Activated CD4-positive, alpha-beta T cell treated with anti-CD3 and anti-CD28 coated beads for 36 hours (primary cell): Measurements from ENCODE around the gene PTCRA. TPM values are rescaled to one million over a fixed set of nuclear protein-coding genes. Genes with fewer than 3 reads are reported as not detected.

Experiments used
- ATAC-seq: fragments of 200-7000 bp; cut with Tn5 transposase; one replicate; pipeline ENCODE4 v1.10.0; 2021; ENCODE audit warnings: mild to moderate bottlenecking, moderate library complexity
- CTCF ChIA-PET: fragments of 350-600 bp; sonication (Branson Sonifier 250); formaldehyde crosslinking; loops from one replicate; lab custom pipeline; 2021; ENCODE audit warnings: antibody characterized with exemption; lab: Charles Lee
- POLR2A ChIA-PET: fragments of 350-600 bp; sonication (Branson Sonifier 250); formaldehyde crosslinking; loops from one replicate; lab custom pipeline; 2021; ENCODE audit warnings: antibody characterized with exemption, inconsistent platforms; lab: Charles Lee
- DNase-seq: peaks from one replicate; pipeline ENCODE4 v3.0.0-alpha.2; 2020
- H3K27ac Mint-ChIP-seq: one replicate; pipeline ENCODE4 v1.8.0; 2021; ENCODE audit warnings: mixed read lengths
- H3K27me3 Mint-ChIP-seq: one replicate; pipeline ENCODE4 v1.8.0; 2021; ENCODE audit warnings: mixed read lengths
- H3K36me3 Mint-ChIP-seq: one replicate; pipeline ENCODE4 v1.8.0; 2021; ENCODE audit warnings: low read depth, mixed read lengths
- H3K4me1 Mint-ChIP-seq: one replicate; pipeline ENCODE4 v1.8.0; 2021; ENCODE audit warnings: mixed read lengths
- H3K4me3 Mint-ChIP-seq: one replicate; pipeline ENCODE4 v1.8.0; 2021; ENCODE audit warnings: mild to moderate bottlenecking, moderate library complexity, mixed read lengths
- H3K9me3 Mint-ChIP-seq: one replicate; pipeline ENCODE4 v1.8.0; 2021; ENCODE audit warnings: low read depth, mixed read lengths
- intact Hi-C, 2 experiments: fragments of 100-400 bp; cut with DNase I in 1 of 2; cut with micrococcal nuclease in 1 of 2; formaldehyde crosslinking; loops; one replicate each; pipeline versions ENCODE4 v1.14.2 to v1.15.1; 2022 to 2024; cut with DNase I, micrococcal nuclease
- total RNA-seq, 2 experiments: library from RNA; stranded (reverse); gene quantifications; one replicate each; pipeline ENCODE4 v1.2.3, GENCODE V29; 2021

Gene PTCRA
- total RNA-seq, 2 experiments from 2014 or later = not detected

GRCh38 chr6:42970871-42971612 is 55.2 kb downstream of the PTCRA start:
- H3K27me3 Mint-ChIP-seq = no peaks in the 10 kb centered on the region
- ATAC-seq (peak; percentile 76), DNase-seq (peak; percentile 38)
- no peak overlapping the region for H3K4me3 Mint-ChIP-seq
- ChIA-PET CTCF (interaction anchor here (0.8 to 1.2 kb wide), 3 partner anchors 8 to 173 kb away, joined by 3 to 6 read pairs (median 4); partner anchors contain the start of genes PEX6 and PPP2R5D), POLR2A (no interaction called here)
- peaks cover 23% of the 10 kb centered on the region for H3K4me1 Mint-ChIP-seq
- intact Hi-C loops = loop anchor here in 1 of 2 experiments (10.0 kb wide), 1 partner anchor 196 kb away; no protein-coding TSS in a partner anchor
- H3K9me3 Mint-ChIP-seq = no peaks in the 10 kb centered on the region
- no peak overlapping the region for H3K27ac Mint-ChIP-seq
- peaks cover 12% of the 10 kb centered on the region for H3K36me3 Mint-ChIP-seq

- H3K27ac Mint-ChIP-seq = no peak overlapping the region
- peaks cover 28% of the 10 kb centered on the region for H3K4me1 Mint-ChIP-seq
- CTCF ChIA-PET = interaction anchor here (0.6 to 0.8 kb wide), 4 partner anchors 22 to 172 kb away, joined by 3 read pairs; partner anchors contain the start of gene CNPY3
Measured at GRCh38 chr6:42971746-42972327, 56.0 kb downstream of the PTCRA start.

GRCh38 chr6:42973926-42974325 is 58.1 kb downstream of the PTCRA start:
- Mint-ChIP-seq H3K9me3 (no peaks in the 10 kb centered on the region), H3K36me3 (peaks cover 23% of the 10 kb centered on the region), H3K4me1 (peaks cover 39% of the 10 kb centered on the region), H3K27ac (peak overlapping the region; percentile 21), H3K4me3 (no peak overlapping the region), H3K27me3 (no peaks in the 10 kb centered on the region)
- POLR2A ChIA-PET = interaction anchor here (0.7 to 1.8 kb wide), 2 partner anchors 11 to 44 kb away, joined by 3 to 7 read pairs; partner anchors contain the start of gene CNPY3
- DNase-seq = no peak
- intact Hi-C loops = loop anchor here in 1 of 2 experiments (10.0 kb wide), 1 partner anchor 199 kb away; no protein-coding TSS in a partner anchor
- no peak for ATAC-seq
- CTCF ChIA-PET = interaction anchor here (0.8 to 1.0 kb wide), 2 partner anchors 170 to 308 kb away, joined by 3 to 4 read pairs; no protein-coding TSS in a partner anchor

More at GRCh38 chr6:42971746-42972327, 56.0 kb downstream of the PTCRA start:
- Mint-ChIP-seq H3K36me3 (peaks cover 17% of the 10 kb centered on the region), H3K4me3 (no peak overlapping the region), H3K27me3 (no peaks in the 10 kb centered on the region), H3K9me3 (no peaks in the 10 kb centered on the region)
- ATAC-seq (no peak), DNase-seq (no peak)
- POLR2A ChIA-PET = interaction anchor here (0.5 kb wide), 1 partner anchor 189 kb away, joined by 4 read pairs; no protein-coding TSS in a partner anchor
- intact Hi-C loops = loop anchor here in 1 of 2 experiments (10.0 kb wide), 1 partner anchor 197 kb away; no protein-coding TSS in a partner anchor

GRCh38 chr6:42974919-42975505 is 59.2 kb downstream of the PTCRA start:
- H3K27me3 Mint-ChIP-seq = no peaks in the 10 kb centered on the region
- ATAC-seq (no peak), DNase-seq (no peak)
- ChIA-PET CTCF (interaction anchor here (1.0 kb wide), 1 partner anchor 9 kb away, joined by 4 read pairs; the partner anchor contains the start of gene PPP2R5D), POLR2A (interaction anchor here (0.7 to 1.8 kb wide), 2 partner anchors 45 kb away, joined by 3 to 7 read pairs; partner anchors contain the start of gene CNPY3)
- peaks cover 44% of the 10 kb centered on the region for H3K4me1 Mint-ChIP-seq
- intact Hi-C loops = loop anchor here (5.0 to 10.0 kb wide), 2 partner anchors 200 to 413 kb away; partner anchors contain the start of gene UBR2 (in 1 of the 2)
- peak overlapping the region; percentile 65 for H3K27ac Mint-ChIP-seq
- H3K9me3 Mint-ChIP-seq = no peaks in the 10 kb centered on the region
- peaks cover 23% of the 10 kb centered on the region for H3K36me3 Mint-ChIP-seq
- H3K4me3 Mint-ChIP-seq = no peak overlapping the region

Other genes with a start within 250 kb of the PTCRA start
- gene PRPH2, start 193.5 kb upstream of the PTCRA start, total RNA-seq = not detected
- gene TBCC, start 169.9 kb upstream of the PTCRA start, total RNA-seq = 10 to 100 TPM; 14.7 to 15.3 TPM
- gene BICRAL, start 134.0 kb upstream of the PTCRA start, total RNA-seq = 10 to 100 TPM; 11.5 to 14.3 TPM
- gene RPL7L1, start 36.4 kb upstream of the PTCRA start, total RNA-seq = 100 to 1,000 TPM; 124 to 152 TPM
- 10 to 100 TPM; 33.0 to 34.3 TPM for gene CNPY3, start 13.4 kb downstream of the PTCRA start, total RNA-seq
- gene GNMT, start 44.7 kb downstream of the PTCRA start, total RNA-seq = under 1 TPM in 1 of 2 experiments, not detected in 1; 0.50 TPM
- 10 to 100 TPM; 10.7 to 14.6 TPM for gene PEX6, start 63.1 kb downstream of the PTCRA start, total RNA-seq
- gene PPP2R5D, start 68.5 kb downstream of the PTCRA start, total RNA-seq = 10 to 100 TPM; 51.0 to 57.3 TPM
- 100 to 1,000 TPM in 1 of 2 experiments, 10 to 100 TPM in 1; 93.4 to 129 TPM for gene MEA1, start 97.9 kb downstream of the PTCRA start, total RNA-seq
- gene KLHDC3, start 98.2 kb downstream of the PTCRA start, total RNA-seq = 10 to 100 TPM; 58.3 to 65.2 TPM
- gene RRP36, start 105.6 kb downstream of the PTCRA start, total RNA-seq = 10 to 100 TPM; 45.8 to 48.1 TPM
- 10 to 100 TPM; 16.3 to 18.0 TPM for gene CUL7, start 137.8 kb downstream of the PTCRA start, total RNA-seq
- 100 to 1,000 TPM in 1 of 2 experiments, 10 to 100 TPM in 1; 93.9 to 110 TPM for gene MRPL2, start 143.4 kb downstream of the PTCRA start, total RNA-seq
- gene KLC4, start 143.6 kb downstream of the PTCRA start, total RNA-seq = 10 to 100 TPM in 1 of 2 experiments, 1 to 10 TPM in 1; 10.0 to 10.1 TPM
- gene PTK7, start 160.3 kb downstream of the PTCRA start, total RNA-seq = 1 to 10 TPM; 4.1 to 4.6 TPM